ENCODE measurements around the gene MTFMT.
"Not testable (repeated sequence)": the region's sequence is repeated elsewhere in the genome, so short reads cannot be mapped to it uniquely, and the experiment has no call there.

Gene MTFMT

GRCh38 chr15:65021488-65021887, 8.0 kb downstream of the MTFMT start:
- Mint-ChIP-seq H3K36me3 (ENCODE audit: insufficient read depth) (peaks cover 54% of the 10 kb centered on the region), H3K4me3 (no peak overlapping the region), H3K27me3 (no peaks in the 10 kb centered on the region), H3K27ac (ENCODE audit: low read depth) (no peak overlapping the region), H3K4me1 (no peaks in the 10 kb centered on the region), H3K9me3 (no peaks in the 10 kb centered on the region)
- no peak for DNase-seq (ENCODE audit: low spot score in 2 of 2)
- no peak for ATAC-seq (replicated peaks; ENCODE audit: extremely low read depth, poor library complexity, severe bottlenecking)

- DNase-seq (ENCODE audit: low spot score in 2 of 2) (no peak), ATAC-seq (replicated peaks; ENCODE audit: extremely low read depth, poor library complexity, severe bottlenecking) (no peak)
- Mint-ChIP-seq H3K9me3 (no peaks in the 10 kb centered on the region), H3K27me3 (no peaks in the 10 kb centered on the region), H3K4me1 (no peaks in the 10 kb centered on the region), H3K36me3 (ENCODE audit: insufficient read depth) (peaks cover 56% of the 10 kb centered on the region), H3K27ac (ENCODE audit: low read depth) (no peak overlapping the region), H3K4me3 (no peak overlapping the region)
These were observed 9.0 kb downstream of the MTFMT start for GRCh38 chr15:65020419-65020818.

- DNase-seq (ENCODE audit: low spot score in 2 of 2); ATAC-seq (replicated peaks; ENCODE audit: extremely low read depth, poor library complexity, severe bottlenecking); H3K27me3 Mint-ChIP-seq; H3K27ac Mint-ChIP-seq (ENCODE audit: low read depth); H3K9me3 Mint-ChIP-seq; H3K4me1 Mint-ChIP-seq; H3K4me3 Mint-ChIP-seq: not testable (repeated sequence)
- H3K36me3 Mint-ChIP-seq (ENCODE audit: insufficient read depth) = peaks cover 27% of the 10 kb centered on the region
These were observed 18.2 kb downstream of the MTFMT start for GRCh38 chr15:65011198-65011597.

GRCh38 chr15:65008983-65009382, 20.5 kb downstream of the MTFMT start:
- H3K27me3 Mint-ChIP-seq = no peaks in the 10 kb centered on the region
- no peak overlapping the region for H3K27ac Mint-ChIP-seq (ENCODE audit: low read depth)
- peaks cover 22% of the 10 kb centered on the region for H3K36me3 Mint-ChIP-seq (ENCODE audit: insufficient read depth)

GRCh38 chr15:65006876-65007275, 22.6 kb downstream of the MTFMT start:
- ATAC-seq (replicated peaks; ENCODE audit: extremely low read depth, poor library complexity, severe bottlenecking) = no peak

More at GRCh38 chr15:65008983-65009382, 20.5 kb downstream of the MTFMT start:
- Mint-ChIP-seq H3K4me3 (no peak overlapping the region), H3K4me1 (no peaks in the 10 kb centered on the region), H3K9me3 (peaks cover 5% of the 10 kb centered on the region)
- no peak for ATAC-seq (replicated peaks; ENCODE audit: extremely low read depth, poor library complexity, severe bottlenecking)
- no peak for DNase-seq (ENCODE audit: low spot score in 2 of 2)

GRCh38 chr15:65004993-65005392, 24.4 kb downstream of the MTFMT start:
- no peak overlapping the region for H3K27ac Mint-ChIP-seq (ENCODE audit: low read depth)
- no peaks in the 10 kb centered on the region for H3K27me3 Mint-ChIP-seq
- H3K36me3 Mint-ChIP-seq (ENCODE audit: insufficient read depth) = peaks cover 21% of the 10 kb centered on the region
- H3K4me3 Mint-ChIP-seq = no peak overlapping the region
- H3K9me3 Mint-ChIP-seq = no peaks in the 10 kb centered on the region
- no peak for ATAC-seq (replicated peaks; ENCODE audit: extremely low read depth, poor library complexity, severe bottlenecking)
- no peak for DNase-seq (ENCODE audit: low spot score in 2 of 2)
- no peaks in the 10 kb centered on the region for H3K4me1 Mint-ChIP-seq

More at GRCh38 chr15:65006876-65007275, 22.6 kb downstream of the MTFMT start:
- Mint-ChIP-seq H3K4me1 (no peaks in the 10 kb centered on the region), H3K27ac (ENCODE audit: low read depth) (no peak overlapping the region), H3K9me3 (no peaks in the 10 kb centered on the region), H3K4me3 (no peak overlapping the region), H3K27me3 (no peaks in the 10 kb centered on the region), H3K36me3 (ENCODE audit: insufficient read depth) (peaks cover 20% of the 10 kb centered on the region)
- no peak for DNase-seq (ENCODE audit: low spot score in 2 of 2)

GRCh38 chr15:64997745-64998375, 31.6 kb downstream of the MTFMT start:
- Mint-ChIP-seq H3K9me3 (no peaks in the 10 kb centered on the region), H3K36me3 (ENCODE audit: insufficient read depth) (peaks cover 7% of the 10 kb centered on the region), H3K27me3 (no peaks in the 10 kb centered on the region), H3K4me3 (no peak overlapping the region), H3K27ac (ENCODE audit: low read depth) (no peak overlapping the region), H3K4me1 (no peaks in the 10 kb centered on the region)
- ATAC-seq (replicated peaks; ENCODE audit: extremely low read depth, poor library complexity, severe bottlenecking) (no peak), DNase-seq (ENCODE audit: low spot score in 2 of 2) (no peak)

- Mint-ChIP-seq H3K4me3 (no peak overlapping the region), H3K27ac (ENCODE audit: low read depth) (no peak overlapping the region), H3K27me3 (no peaks in the 10 kb centered on the region), H3K36me3 (ENCODE audit: insufficient read depth) (peaks cover 3% of the 10 kb centered on the region), H3K4me1 (no peaks in the 10 kb centered on the region), H3K9me3 (no peaks in the 10 kb centered on the region)
- no peak for ATAC-seq (replicated peaks; ENCODE audit: extremely low read depth, poor library complexity, severe bottlenecking)
- DNase-seq (ENCODE audit: low spot score in 2 of 2) = no peak
These were observed 32.4 kb downstream of the MTFMT start for GRCh38 chr15:64997066-64997465.

- H3K4me3 Mint-ChIP-seq = no peak overlapping the region
- DNase-seq (ENCODE audit: low spot score in 2 of 2) (no peak), ATAC-seq (replicated peaks; ENCODE audit: extremely low read depth, poor library complexity, severe bottlenecking) (no peak)
- H3K4me1 Mint-ChIP-seq = peaks cover 23% of the 10 kb centered on the region
- no peaks in the 10 kb centered on the region for H3K9me3 Mint-ChIP-seq
- H3K36me3 Mint-ChIP-seq (ENCODE audit: insufficient read depth) = peaks cover 15% of the 10 kb centered on the region
- no peak overlapping the region for H3K27ac Mint-ChIP-seq (ENCODE audit: low read depth)
- H3K27me3 Mint-ChIP-seq = no peaks in the 10 kb centered on the region
These were observed 36.1 kb downstream of the MTFMT start for GRCh38 chr15:64993290-64993689.

- ATAC-seq (replicated peaks; ENCODE audit: extremely low read depth, poor library complexity, severe bottlenecking) = no peak
These were observed 37.8 kb downstream of the MTFMT start for GRCh38 chr15:64991536-64992135.

GRCh38 chr15:64990168-64990470, 39.3 kb downstream of the MTFMT start:
- peaks cover 16% of the 10 kb centered on the region for H3K36me3 Mint-ChIP-seq (ENCODE audit: insufficient read depth)
- H3K27me3 Mint-ChIP-seq = no peaks in the 10 kb centered on the region
- H3K4me3 Mint-ChIP-seq = peak overlapping the region; percentile 95
- no peaks in the 10 kb centered on the region for H3K9me3 Mint-ChIP-seq
- peak overlapping the region; percentile 97 for H3K27ac Mint-ChIP-seq (ENCODE audit: low read depth)
- peaks cover 41% of the 10 kb centered on the region for H3K4me1 Mint-ChIP-seq
- DNase-seq (ENCODE audit: low spot score in 2 of 2) (no peak), ATAC-seq (replicated peaks; ENCODE audit: extremely low read depth, poor library complexity, severe bottlenecking) (no peak)

More at GRCh38 chr15:64991536-64992135, 37.8 kb downstream of the MTFMT start:
- Mint-ChIP-seq H3K4me1 (peaks cover 34% of the 10 kb centered on the region), H3K9me3 (no peaks in the 10 kb centered on the region), H3K4me3 (peak overlapping the region; percentile 4), H3K27me3 (no peaks in the 10 kb centered on the region), H3K36me3 (ENCODE audit: insufficient read depth) (peaks cover 15% of the 10 kb centered on the region), H3K27ac (ENCODE audit: low read depth) (no peak overlapping the region)
- DNase-seq (ENCODE audit: low spot score in 2 of 2) = no peak

- peaks cover 44% of the 10 kb centered on the region for H3K4me1 Mint-ChIP-seq
- peak; percentile 87 for DNase-seq (ENCODE audit: low spot score in 2 of 2)
- no peaks in the 10 kb centered on the region for H3K27me3 Mint-ChIP-seq
- ATAC-seq (replicated peaks; ENCODE audit: extremely low read depth, poor library complexity, severe bottlenecking) = peak; percentile 84
- peaks cover 16% of the 10 kb centered on the region for H3K36me3 Mint-ChIP-seq (ENCODE audit: insufficient read depth)
- peak within 1 kb of the TSS; percentile 95 for H3K4me3 Mint-ChIP-seq
- H3K9me3 Mint-ChIP-seq = no peaks in the 10 kb centered on the region
- H3K27ac Mint-ChIP-seq (ENCODE audit: low read depth) = peak within 1 kb of the TSS; percentile 97
These were observed 39.8 kb downstream of the MTFMT start, which contains the start of gene SPG21 for GRCh38 chr15:64989416-64990167. Gene SPG21 (minus strand): TSS chr15:64989914. CDS start chr15:64983569, 6,345 bp downstream.

- DNase-seq (ENCODE audit: low spot score in 2 of 2) = no peak
- Mint-ChIP-seq H3K4me3 (peak overlapping the region; percentile 27), H3K4me1 (peaks cover 50% of the 10 kb centered on the region), H3K27me3 (no peaks in the 10 kb centered on the region), H3K9me3 (no peaks in the 10 kb centered on the region), H3K27ac (ENCODE audit: low read depth) (no peak overlapping the region), H3K36me3 (ENCODE audit: insufficient read depth) (peaks cover 27% of the 10 kb centered on the region)
- no peak for ATAC-seq (replicated peaks; ENCODE audit: extremely low read depth, poor library complexity, severe bottlenecking)
These were observed 42.3 kb downstream of the MTFMT start for GRCh38 chr15:64987136-64987535.

All from central memory CD8-positive, alpha-beta T cell (primary cell).